A549 (cell line): ENCODE data around the gene PARD6A.

Experiments used
- POLR2A ChIP-seq: IDR thresholded peaks from 2 replicates; pipeline ENCODE4 v1.6.1; 2012; ENCODE audit warnings: mild to moderate bottlenecking, low read length
- SMC3 ChIP-seq: fragments of >200 bp; sonication (Bioruptor Twin); formaldehyde crosslinking; IDR thresholded peaks from 3 replicates; pipeline ENCODE4 v1.6.1; 2018; ENCODE audit warnings: inconsistent platforms

DNA sequence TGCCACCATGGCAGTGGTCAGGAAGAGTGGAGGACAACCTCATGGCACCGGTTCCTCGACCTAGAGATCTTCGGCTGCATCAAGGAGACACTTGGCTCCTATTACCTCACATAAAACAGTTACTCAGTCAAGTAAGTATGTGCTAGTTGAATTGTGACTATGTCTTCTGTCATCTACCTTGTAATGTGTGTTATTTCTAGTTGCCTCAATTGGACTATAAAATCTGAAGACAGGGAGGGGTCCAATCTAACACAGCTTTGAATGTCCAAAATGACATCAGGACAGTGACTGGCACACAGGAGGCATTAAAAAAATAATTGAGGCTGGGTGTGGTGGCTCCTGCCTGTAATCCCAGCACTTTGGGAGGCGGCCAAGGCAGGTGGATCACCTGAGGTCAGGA, 23.0 kb downstream of the PARD6A start:
- TF ChIP-seq SMC3 (no peak), POLR2A (no peak)
